SK-N-SH treated with all-trans-retinoic acid at 6 μM for 48 hours (cell line): ENCODE results near the gene CDH8.

Source experiments
- ATAC-seq: fragments of 200-7000 bp; cut with Tn5 transposase; 3 replicates; pipeline ENCODE4 v1.9.1; 2020; ENCODE audit warnings: mild to moderate bottlenecking, moderate library complexity
- ARNTL ChIP-seq: fragments of 450-650 bp; formaldehyde crosslinking; IDR thresholded peaks from 2 replicates; pipeline ENCODE4 v1.5.0; 2020; ENCODE audit warnings: low read depth, mild to moderate bottlenecking, moderate library complexity, borderline replicate concordance
- BACH2 ChIP-seq: fragments of 250-450 bp; sonication (Bioruptor Pico); IDR thresholded peaks from 2 replicates; pipeline ENCODE4 v1.9.0; 2021; ENCODE audit warnings: mild to moderate bottlenecking, borderline replicate concordance
- CSDC2 ChIP-seq: fragments of 250-450 bp; sonication (Bioruptor Pico); IDR thresholded peaks from 2 replicates; pipeline ENCODE4 v1.5.0; 2020; ENCODE audit warnings: mild to moderate bottlenecking, moderate library complexity
- ESRRG ChIP-seq: fragments of 250-450 bp; sonication (Bioruptor Pico); IDR thresholded peaks from 2 replicates; pipeline ENCODE4 v1.6.1; 2021; ENCODE audit warnings: mild to moderate bottlenecking
- GLIS3 ChIP-seq: fragments of 250-450 bp; sonication (Bioruptor Pico); IDR thresholded peaks from 2 replicates; pipeline ENCODE4 v1.5.0; 2020; ENCODE audit warnings: mild to moderate bottlenecking, moderate library complexity
- ISL1 ChIP-seq: fragments of 250-450 bp; sonication (Bioruptor Pico); IDR thresholded peaks from 2 replicates; pipeline ENCODE4 v2.1.2; 2022; ENCODE audit warnings: mild to moderate bottlenecking, moderate library complexity
- OSR1 ChIP-seq: fragments of 250-450 bp; sonication (Bioruptor Pico); IDR thresholded peaks from 2 replicates; pipeline ENCODE4 v1.8.0; 2022; ENCODE audit warnings: moderate library complexity, mild to moderate bottlenecking, inconsistent platforms
- PPARA ChIP-seq: fragments of 250-450 bp; sonication (Bioruptor Pico); IDR thresholded peaks from 2 replicates; pipeline ENCODE4 v1.5.0; 2020; ENCODE audit warnings: mild to moderate bottlenecking, borderline replicate concordance
- RARB ChIP-seq: fragments of 250-450 bp; sonication (Bioruptor Pico); IDR thresholded peaks from 2 replicates; pipeline ENCODE4 v1.8.0; 2021; ENCODE audit warnings: mild to moderate bottlenecking, moderate library complexity
- SNAI2 ChIP-seq: fragments of 250-450 bp; sonication (Bioruptor Pico); IDR thresholded peaks from 2 replicates; pipeline ENCODE4 v1.5.0; 2020; ENCODE audit warnings: mild to moderate bottlenecking, moderate library complexity
- TCF4 ChIP-seq: fragments of 250-450 bp; sonication (Bioruptor Pico); IDR thresholded peaks from 2 replicates; pipeline ENCODE4 v1.8.0; 2021; ENCODE audit warnings: mild to moderate bottlenecking, moderate library complexity, borderline replicate concordance
- TOX ChIP-seq: fragments of 250-450 bp; sonication (Bioruptor Pico); IDR thresholded peaks from 2 replicates; pipeline ENCODE4 v1.8.0; 2021; ENCODE audit warnings: mild to moderate bottlenecking, moderate library complexity, borderline replicate concordance
- ZFP30 ChIP-seq: fragments of 450-650 bp; formaldehyde crosslinking; IDR thresholded peaks from 2 replicates; pipeline ENCODE4 v1.5.0; 2022; ENCODE audit warnings: mild to moderate bottlenecking, moderate library complexity
- ZNF565 ChIP-seq: fragments of 450-650 bp; formaldehyde crosslinking; conservative IDR thresholded peaks from 2 replicates; pipeline ENCODE4 v1.5.0; 2020; ENCODE audit warnings: low read depth, mild to moderate bottlenecking, moderate library complexity
- ZNF70 ChIP-seq: fragments of 450-650 bp; formaldehyde crosslinking; IDR thresholded peaks from 2 replicates; pipeline ENCODE4 v1.5.0; 2020; ENCODE audit warnings: mild to moderate bottlenecking, moderate library complexity
- ZNF8 ChIP-seq: fragments of 450-650 bp; formaldehyde crosslinking; IDR thresholded peaks from 2 replicates; pipeline ENCODE4 v1.5.0; 2020; ENCODE audit warnings: mild to moderate bottlenecking, moderate library complexity
- TF ChIP-seq, protein P1 (sequence below): fragments of 250-450 bp; sonication (Bioruptor Pico); IDR thresholded peaks from 2 replicates; pipeline ENCODE4 v1.5.1; 2021; ENCODE audit warnings: mild to moderate bottlenecking, moderate library complexity
- TF ChIP-seq, protein P2 (sequence below): fragments of 250-450 bp; sonication (Bioruptor Pico); IDR thresholded peaks from 2 replicates; pipeline ENCODE4 v1.8.0; 2021; ENCODE audit warnings: low read depth, mild to moderate bottlenecking, moderate library complexity, borderline replicate concordance
- TF ChIP-seq, protein P3 (sequence below): fragments of 250-450 bp; sonication (Bioruptor Pico); IDR thresholded peaks from 2 replicates; pipeline ENCODE4 v1.8.0; 2020; ENCODE audit warnings: mild to moderate bottlenecking, moderate library complexity, borderline replicate concordance
- TF ChIP-seq, protein P4 (sequence below): fragments of 250-450 bp; sonication (Bioruptor Pico); IDR thresholded peaks from 2 replicates; pipeline ENCODE4 v1.5.1; 2020; ENCODE audit warnings: low read depth, mild to moderate bottlenecking, moderate library complexity
- TF ChIP-seq, protein P5 (sequence below): fragments of 250-450 bp; sonication (Bioruptor Pico); IDR thresholded peaks from 2 replicates; pipeline ENCODE4 v1.5.0; 2020; ENCODE audit warnings: mild to moderate bottlenecking, moderate library complexity

Gene CDH8

DNA sequence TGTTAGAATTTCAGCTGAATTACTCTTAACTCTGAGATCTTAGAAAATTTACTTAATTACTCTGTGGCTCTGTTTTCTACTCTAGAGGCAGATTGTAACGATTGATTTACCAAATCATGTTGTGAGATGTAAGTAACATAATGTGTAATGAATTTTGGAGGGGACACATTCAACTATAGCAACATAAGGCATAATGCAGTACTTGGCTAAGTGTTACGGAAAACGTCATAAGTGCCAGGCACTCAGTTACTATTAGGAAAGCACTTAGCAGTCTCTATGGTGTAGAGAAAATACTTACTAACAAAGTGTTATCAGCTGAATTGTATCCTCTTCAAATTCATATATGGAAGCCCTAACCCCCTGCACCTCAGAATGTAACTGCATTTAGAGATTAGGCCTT, 40.6 kb upstream of the CDH8 start:
- no peak for ATAC-seq
- TF ChIP-seq, protein P1, sequence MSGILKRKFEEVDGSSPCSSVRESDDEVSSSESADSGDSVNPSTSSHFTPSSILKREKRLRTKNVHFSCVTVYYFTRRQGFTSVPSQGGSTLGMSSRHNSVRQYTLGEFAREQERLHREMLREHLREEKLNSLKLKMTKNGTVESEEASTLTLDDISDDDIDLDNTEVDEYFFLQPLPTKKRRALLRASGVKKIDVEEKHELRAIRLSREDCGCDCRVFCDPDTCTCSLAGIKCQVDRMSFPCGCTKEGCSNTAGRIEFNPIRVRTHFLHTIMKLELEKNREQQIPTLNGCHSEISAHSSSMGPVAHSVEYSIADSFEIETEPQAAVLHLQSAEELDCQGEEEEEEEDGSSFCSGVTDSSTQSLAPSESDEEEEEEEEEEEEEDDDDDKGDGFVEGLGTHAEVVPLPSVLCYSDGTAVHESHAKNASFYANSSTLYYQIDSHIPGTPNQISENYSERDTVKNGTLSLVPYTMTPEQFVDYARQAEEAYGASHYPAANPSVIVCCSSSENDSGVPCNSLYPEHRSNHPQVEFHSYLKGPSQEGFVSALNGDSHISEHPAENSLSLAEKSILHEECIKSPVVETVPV (CRISPR knock-in tag), result no peak
- TF ChIP-seq, protein P2, sequence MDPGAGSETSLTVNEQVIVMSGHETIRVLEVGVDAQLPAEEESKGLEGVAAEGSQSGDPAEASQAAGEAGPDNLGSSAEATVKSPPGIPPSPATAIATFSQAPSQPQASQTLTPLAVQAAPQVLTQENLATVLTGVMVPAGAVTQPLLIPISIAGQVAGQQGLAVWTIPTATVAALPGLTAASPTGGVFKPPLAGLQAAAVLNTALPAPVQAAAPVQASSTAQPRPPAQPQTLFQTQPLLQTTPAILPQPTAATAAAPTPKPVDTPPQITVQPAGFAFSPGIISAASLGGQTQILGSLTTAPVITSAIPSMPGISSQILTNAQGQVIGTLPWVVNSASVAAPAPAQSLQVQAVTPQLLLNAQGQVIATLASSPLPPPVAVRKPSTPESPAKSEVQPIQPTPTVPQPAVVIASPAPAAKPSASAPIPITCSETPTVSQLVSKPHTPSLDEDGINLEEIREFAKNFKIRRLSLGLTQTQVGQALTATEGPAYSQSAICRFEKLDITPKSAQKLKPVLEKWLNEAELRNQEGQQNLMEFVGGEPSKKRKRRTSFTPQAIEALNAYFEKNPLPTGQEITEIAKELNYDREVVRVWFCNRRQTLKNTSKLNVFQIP (CRISPR knock-in tag), result no peak
- TF ChIP-seq ESRRG (CRISPR knock-in tag) (no peak), RARB (CRISPR knock-in tag) (no peak), ARNTL (CRISPR knock-in tag) (no peak), TOX (CRISPR knock-in tag) (no peak), TCF4 (CRISPR knock-in tag) (no peak), SNAI2 (no peak), ZFP30 (CRISPR knock-in tag) (no peak), ZNF70 (CRISPR knock-in tag) (no peak), CSDC2 (CRISPR knock-in tag) (no peak), ZNF8 (no peak), OSR1 (no peak), BACH2 (CRISPR knock-in tag) (no peak)
- TF ChIP-seq, protein P3, sequence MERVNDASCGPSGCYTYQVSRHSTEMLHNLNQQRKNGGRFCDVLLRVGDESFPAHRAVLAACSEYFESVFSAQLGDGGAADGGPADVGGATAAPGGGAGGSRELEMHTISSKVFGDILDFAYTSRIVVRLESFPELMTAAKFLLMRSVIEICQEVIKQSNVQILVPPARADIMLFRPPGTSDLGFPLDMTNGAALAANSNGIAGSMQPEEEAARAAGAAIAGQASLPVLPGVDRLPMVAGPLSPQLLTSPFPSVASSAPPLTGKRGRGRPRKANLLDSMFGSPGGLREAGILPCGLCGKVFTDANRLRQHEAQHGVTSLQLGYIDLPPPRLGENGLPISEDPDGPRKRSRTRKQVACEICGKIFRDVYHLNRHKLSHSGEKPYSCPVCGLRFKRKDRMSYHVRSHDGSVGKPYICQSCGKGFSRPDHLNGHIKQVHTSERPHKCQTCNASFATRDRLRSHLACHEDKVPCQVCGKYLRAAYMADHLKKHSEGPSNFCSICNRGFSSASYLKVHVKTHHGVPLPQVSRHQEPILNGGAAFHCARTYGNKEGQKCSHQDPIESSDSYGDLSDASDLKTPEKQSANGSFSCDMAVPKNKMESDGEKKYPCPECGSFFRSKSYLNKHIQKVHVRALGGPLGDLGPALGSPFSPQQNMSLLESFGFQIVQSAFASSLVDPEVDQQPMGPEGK (CRISPR knock-in tag), result no peak
- TF ChIP-seq, protein P4, sequence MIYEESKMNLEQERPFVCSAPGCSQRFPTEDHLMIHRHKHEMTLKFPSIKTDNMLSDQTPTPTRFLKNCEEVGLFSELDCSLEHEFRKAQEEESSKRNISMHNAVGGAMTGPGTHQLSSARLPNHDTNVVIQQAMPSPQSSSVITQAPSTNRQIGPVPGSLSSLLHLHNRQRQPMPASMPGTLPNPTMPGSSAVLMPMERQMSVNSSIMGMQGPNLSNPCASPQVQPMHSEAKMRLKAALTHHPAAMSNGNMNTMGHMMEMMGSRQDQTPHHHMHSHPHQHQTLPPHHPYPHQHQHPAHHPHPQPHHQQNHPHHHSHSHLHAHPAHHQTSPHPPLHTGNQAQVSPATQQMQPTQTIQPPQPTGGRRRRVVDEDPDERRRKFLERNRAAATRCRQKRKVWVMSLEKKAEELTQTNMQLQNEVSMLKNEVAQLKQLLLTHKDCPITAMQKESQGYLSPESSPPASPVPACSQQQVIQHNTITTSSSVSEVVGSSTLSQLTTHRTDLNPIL (CRISPR knock-in tag), result no peak
- TF ChIP-seq, protein P5, sequence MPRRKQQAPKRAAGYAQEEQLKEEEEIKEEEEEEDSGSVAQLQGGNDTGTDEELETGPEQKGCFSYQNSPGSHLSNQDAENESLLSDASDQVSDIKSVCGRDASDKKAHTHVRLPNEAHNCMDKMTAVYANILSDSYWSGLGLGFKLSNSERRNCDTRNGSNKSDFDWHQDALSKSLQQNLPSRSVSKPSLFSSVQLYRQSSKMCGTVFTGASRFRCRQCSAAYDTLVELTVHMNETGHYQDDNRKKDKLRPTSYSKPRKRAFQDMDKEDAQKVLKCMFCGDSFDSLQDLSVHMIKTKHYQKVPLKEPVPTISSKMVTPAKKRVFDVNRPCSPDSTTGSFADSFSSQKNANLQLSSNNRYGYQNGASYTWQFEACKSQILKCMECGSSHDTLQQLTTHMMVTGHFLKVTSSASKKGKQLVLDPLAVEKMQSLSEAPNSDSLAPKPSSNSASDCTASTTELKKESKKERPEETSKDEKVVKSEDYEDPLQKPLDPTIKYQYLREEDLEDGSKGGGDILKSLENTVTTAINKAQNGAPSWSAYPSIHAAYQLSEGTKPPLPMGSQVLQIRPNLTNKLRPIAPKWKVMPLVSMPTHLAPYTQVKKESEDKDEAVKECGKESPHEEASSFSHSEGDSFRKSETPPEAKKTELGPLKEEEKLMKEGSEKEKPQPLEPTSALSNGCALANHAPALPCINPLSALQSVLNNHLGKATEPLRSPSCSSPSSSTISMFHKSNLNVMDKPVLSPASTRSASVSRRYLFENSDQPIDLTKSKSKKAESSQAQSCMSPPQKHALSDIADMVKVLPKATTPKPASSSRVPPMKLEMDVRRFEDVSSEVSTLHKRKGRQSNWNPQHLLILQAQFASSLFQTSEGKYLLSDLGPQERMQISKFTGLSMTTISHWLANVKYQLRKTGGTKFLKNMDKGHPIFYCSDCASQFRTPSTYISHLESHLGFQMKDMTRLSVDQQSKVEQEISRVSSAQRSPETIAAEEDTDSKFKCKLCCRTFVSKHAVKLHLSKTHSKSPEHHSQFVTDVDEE, result no peak

DNA sequence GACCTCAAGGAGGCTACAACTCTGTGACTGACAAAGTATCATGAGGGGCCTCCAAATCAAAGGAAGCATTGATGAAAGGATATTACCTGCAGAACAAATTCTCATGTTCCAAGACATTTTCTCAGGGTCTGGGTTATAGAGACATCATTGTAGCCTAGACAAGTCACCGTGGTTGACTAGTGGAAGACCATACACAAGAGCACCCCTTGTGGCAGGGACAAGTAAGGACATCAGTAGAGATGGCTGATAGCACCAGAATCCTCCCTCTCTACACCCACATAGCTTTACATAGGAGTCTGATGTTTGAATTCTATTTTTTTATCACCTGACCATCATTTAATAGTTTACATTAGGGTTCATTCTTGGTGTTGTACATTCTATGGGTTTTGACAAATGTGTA, 32.5 kb upstream of the CDH8 start:
- no peak for ATAC-seq
- no peak for TF ChIP-seq CSDC2 (CRISPR knock-in tag)

DNA sequence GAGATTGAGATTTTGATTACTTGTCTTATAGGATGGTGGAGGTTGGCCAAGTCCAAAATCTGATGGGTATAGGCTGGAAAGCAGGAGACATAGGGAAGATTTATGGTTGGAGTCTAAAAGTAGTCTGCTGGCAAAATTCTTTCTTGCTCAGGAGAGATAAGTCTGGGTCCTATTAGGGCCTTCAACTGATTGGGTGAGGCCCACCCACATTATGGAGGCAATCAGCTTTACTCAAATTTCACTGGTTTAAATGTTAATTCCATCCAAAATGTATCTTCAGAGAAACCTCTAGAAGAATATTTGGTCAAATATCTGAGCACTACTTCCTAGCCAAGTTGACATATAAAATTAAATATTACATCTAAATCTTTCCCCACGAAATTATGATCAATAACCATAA, 31.7 kb upstream of the CDH8 start:
- no peak for ATAC-seq
- TF ChIP-seq, protein P2 (CRISPR knock-in tag), result no peak
- TF ChIP-seq ISL1 (CRISPR knock-in tag), result no peak
- TF ChIP-seq ZNF70 (CRISPR knock-in tag), result no peak
- no peak for TF ChIP-seq BACH2 (CRISPR knock-in tag)
- TF ChIP-seq ZNF565 (CRISPR knock-in tag), result no peak
- no peak for TF ChIP-seq TCF4 (CRISPR knock-in tag)
- no peak for TF ChIP-seq GLIS3 (CRISPR knock-in tag)
- TF ChIP-seq RARB (CRISPR knock-in tag), result no peak
- TF ChIP-seq, protein P1 (CRISPR knock-in tag), result no peak
- TF ChIP-seq ZFP30 (CRISPR knock-in tag), result no peak
- TF ChIP-seq PPARA (CRISPR knock-in tag), result no peak
- TF ChIP-seq, protein P4 (CRISPR knock-in tag), result no peak
- no peak for TF ChIP-seq ZNF8
